GM10248 (cell line): Measurements from ENCODE around the gene CASZ1.

Experiments used
- CTCF ChIA-PET: fragments of 300-600 bp; sonication (Branson Sonifier 250); formaldehyde crosslinking; extraction: SDS; loops from one replicate; lab custom pipeline; 2021; ENCODE audit warnings: antibody characterized with exemption; lab: Yijun Ruan, JAX
- POLR2A ChIA-PET: fragments of 350-650 bp; sonication (Branson Sonifier 250); formaldehyde crosslinking; extraction: SDS; loops from one replicate; lab custom pipeline; 2020; ENCODE audit warnings: antibody characterized with exemption; lab: Yijun Ruan, JAX
- DNase-seq: peaks from one replicate; pipeline ENCODE4 v3.0.0; 2012; ENCODE audit errors: extremely low spot score
- CTCF ChIP-seq: IDR thresholded peaks from 2 replicates; pipeline ENCODE4 v1.5.1; 2012; ENCODE audit warnings: mild to moderate bottlenecking, low read depth; ENCODE audit errors: extremely low read depth, missing control alignments, control extremely low read depth

Gene CASZ1

DNA sequence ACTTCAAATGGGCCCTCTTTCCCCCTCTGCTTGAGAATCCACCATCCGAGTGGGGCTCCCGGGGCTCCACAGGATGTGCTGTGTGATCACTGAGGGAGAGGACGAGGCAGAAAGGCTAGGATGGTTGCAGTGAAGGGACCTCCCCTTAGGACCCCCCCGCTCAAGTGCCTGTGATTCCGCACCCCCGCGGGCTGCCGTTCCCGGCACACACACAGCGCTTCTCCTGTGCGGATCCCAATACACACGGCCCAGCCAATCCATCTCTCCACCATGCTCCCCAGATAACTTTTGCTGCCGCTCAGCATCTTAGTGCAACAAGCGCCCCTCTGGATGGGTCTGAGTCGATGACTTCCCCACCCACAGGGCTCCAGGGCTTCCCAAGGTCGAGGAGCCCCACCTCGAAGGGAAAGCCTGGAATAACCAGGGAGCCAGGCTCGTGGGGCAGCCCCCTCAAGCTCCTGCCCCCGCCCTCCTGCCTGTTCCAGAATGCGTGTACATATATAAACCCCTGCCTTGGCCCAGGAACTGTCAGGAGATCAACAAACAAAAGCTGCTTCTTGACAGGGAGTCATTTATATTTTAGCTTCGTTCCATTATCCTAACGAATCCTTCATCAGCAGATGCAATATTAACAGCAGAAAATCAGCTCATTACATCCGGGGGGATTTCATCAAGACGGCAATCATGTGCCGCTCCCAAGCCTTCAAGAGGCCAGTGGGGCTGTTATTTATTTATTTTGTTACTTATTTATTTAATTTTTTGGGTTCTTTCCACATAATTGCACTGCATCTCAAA lies 83.7 kb downstream of the CASZ1 start:
- no peak for TF ChIP-seq CTCF
- DNase-seq = no peak
- CTCF ChIA-PET = interaction anchor here (1.0 kb wide), 1 partner anchor 20 kb away, joined by 3 read pairs; no protein-coding TSS in a partner anchor
- POLR2A ChIA-PET = no interaction called here

GRCh38 chr1:10710489-10710888 lies 86.0 kb downstream of the CASZ1 start:
- no peak for TF ChIP-seq CTCF
- ChIA-PET POLR2A (no interaction called here), CTCF (interaction anchor here (1.1 kb wide), 2 partner anchors 9 to 159 kb away, joined by 3 read pairs; no protein-coding TSS in a partner anchor)
- DNase-seq = no peak

GRCh38 chr1:10709646-10710045 lies 86.8 kb downstream of the CASZ1 start:
- TF ChIP-seq CTCF = no peak
- no peak for DNase-seq
- ChIA-PET POLR2A (no interaction called here), CTCF (no interaction called here)

- TF ChIP-seq CTCF = no peak
- CTCF ChIA-PET = no interaction called here
- no peak for DNase-seq
- POLR2A ChIA-PET = no interaction called here
Observed at GRCh38 chr1:10709165-10709564, 87.3 kb downstream of the CASZ1 start.

GRCh38 chr1:10708757-10709156 lies 87.7 kb downstream of the CASZ1 start:
- no peak for TF ChIP-seq CTCF
- ChIA-PET POLR2A (no interaction called here), CTCF (no interaction called here)
- no peak for DNase-seq

DNA sequence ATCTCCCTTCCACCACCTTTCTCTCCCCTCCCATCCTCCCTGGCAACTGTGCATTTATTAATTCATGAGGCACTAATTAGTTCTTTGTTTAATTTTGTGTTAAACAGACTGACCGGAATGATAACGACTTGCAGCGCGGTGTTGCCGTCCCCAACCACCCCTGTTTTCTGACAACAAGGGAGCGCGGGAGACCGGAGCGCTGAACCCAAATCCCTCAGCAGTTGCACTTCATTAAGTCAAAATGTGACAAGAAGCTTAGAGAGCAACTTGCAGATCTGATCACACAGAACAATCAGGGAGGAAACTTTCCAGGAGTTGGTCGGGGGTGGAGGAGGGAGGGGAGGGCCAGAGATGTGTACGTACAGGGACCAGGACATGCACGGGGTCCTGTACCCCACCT lies 89.2 kb downstream of the CASZ1 start:
- POLR2A ChIA-PET = no interaction called here
- no peak for DNase-seq
- CTCF ChIA-PET = no interaction called here

More for the DNA sequence above, 89.2 kb downstream of the CASZ1 start:
- no peak for TF ChIP-seq CTCF
